ENCODE results near the gene TBK1. TPM values are rescaled to one million over a fixed set of nuclear protein-coding genes. Genes with fewer than 3 reads are reported as not detected.

Gene TBK1
- total and polyA plus RNA-seq, 10 donors = 13.9 to 55.2 (median 34.9) TPM

DNA sequence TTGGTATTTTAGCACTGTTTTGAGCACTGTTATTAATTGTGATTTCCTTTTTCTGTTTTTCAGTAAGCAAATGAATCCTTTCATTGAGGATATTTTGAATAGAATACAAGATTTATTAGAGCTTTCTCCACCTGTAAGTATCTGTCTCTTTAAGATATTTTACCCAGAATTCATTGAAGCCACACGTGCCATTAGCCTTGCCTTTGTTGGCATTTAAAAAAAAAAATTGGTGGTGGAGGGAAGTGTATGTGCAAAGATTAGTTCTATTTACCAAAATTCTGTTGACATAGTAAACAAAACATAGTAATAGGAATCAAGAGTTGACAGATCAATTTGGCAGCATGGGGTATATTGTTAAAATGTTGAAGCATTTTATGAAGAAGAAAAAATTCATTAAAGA, 23.9 kb upstream of the TBK1 start:
- no peak for DNase-seq
- no peak for TF ChIP-seq CTCF (IDR thresholded peaks at IDR 0.05 in 8 of 11, conservative IDR thresholded peaks at IDR 0.05 in 3 of 11)
- TF ChIP-seq POLR2AphosphoS5 (IDR thresholded peaks at IDR 0.05) = no peak
- WGBS, 5 donors = 33 to 59% (median 44%) methylated on average over 1 of the region's 1 CpG
- no peaks in the 10 kb centered on the region for H3K9me3 ChIP-seq
- no peak overlapping the region for H3K27ac ChIP-seq
- H3K27me3 ChIP-seq (replicated peaks in 1 of 7) = no peaks in the 10 kb centered on the region
- no peaks in the 10 kb centered on the region for H3K4me1 ChIP-seq
- H3K4me3 ChIP-seq = no peak overlapping the region
- H3K36me3 ChIP-seq = peaks cover 2 to 100% (median 94%) of the 10 kb centered on the region in 6 donors
- intact Hi-C loops (cut with DNase I; ENCODE audit: low total_unique reads) = no loop called here

DNA sequence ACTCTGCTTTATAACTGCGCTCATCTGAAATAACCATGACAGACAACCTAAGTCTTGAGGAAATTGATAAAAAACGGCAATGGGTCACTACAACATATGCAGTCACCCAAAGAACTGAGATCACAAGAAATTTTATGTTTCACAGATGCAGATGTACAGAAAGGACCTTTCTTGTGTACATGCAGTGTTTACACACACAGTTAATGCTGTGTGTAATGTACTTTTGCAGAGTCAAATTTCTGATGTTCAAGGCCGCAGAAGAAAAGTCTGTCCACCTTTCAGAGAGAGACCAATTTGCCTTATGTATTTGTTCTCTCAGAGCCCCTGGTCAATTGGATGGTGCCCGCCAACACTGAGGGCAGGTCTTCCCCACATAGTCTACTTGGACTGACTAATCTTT, 23.0 kb upstream of the TBK1 start:
- H3K36me3 ChIP-seq = peaks cover 1 to 100% (median 94%) of the 10 kb centered on the region in 6 donors
- DNase-seq = no peak
- H3K9me3 ChIP-seq = no peaks in the 10 kb centered on the region
- no peak for TF ChIP-seq POLR2A (IDR thresholded peaks at IDR 0.05)
- no peak for TF ChIP-seq POLR2AphosphoS5 (IDR thresholded peaks at IDR 0.05)
- TF ChIP-seq CTCF (IDR thresholded peaks at IDR 0.05 in 8 of 11, conservative IDR thresholded peaks at IDR 0.05 in 3 of 11) = no peak
- 91 to 97% (median 95%) methylated on average over 4 of the region's 4 CpGs for whole genome bisulfite sequencing, 5 donors
- no peak overlapping the region for H3K27ac ChIP-seq
- H3K4me1 ChIP-seq = no peaks in the 10 kb centered on the region
- intact Hi-C loops (cut with DNase I; ENCODE audit: low total_unique reads) = no loop called here
- no peaks in the 10 kb centered on the region for H3K27me3 ChIP-seq (replicated peaks in 1 of 7)
- H3K4me3 ChIP-seq = no peak overlapping the region

GRCh38 chr12:64430886-64431285, 21.0 kb upstream of the TBK1 start:
- H3K4me3 ChIP-seq = no peak overlapping the region
- no peak overlapping the region for H3K27ac ChIP-seq
- peaks cover 0 to 100% (median 91%) of the 10 kb centered on the region in 6 donors for H3K36me3 ChIP-seq
- no peak for DNase-seq
- no peaks in the 10 kb centered on the region for H3K27me3 ChIP-seq (replicated peaks in 1 of 7)
- no peaks in the 10 kb centered on the region for H3K4me1 ChIP-seq
- H3K9me3 ChIP-seq = no peaks in the 10 kb centered on the region
- WGBS, 5 donors = 75 to 90% (median 83%) methylated on average over 2 of the region's 2 CpGs
- intact Hi-C loops (cut with DNase I; ENCODE audit: low total_unique reads) = no loop called here
- TF ChIP-seq CTCF (IDR thresholded peaks at IDR 0.05 in 8 of 11, conservative IDR thresholded peaks at IDR 0.05 in 3 of 11) (no peak), POLR2AphosphoS5 (IDR thresholded peaks at IDR 0.05) (no peak), POLR2A (IDR thresholded peaks at IDR 0.05) (no peak)

GRCh38 chr12:64431791-64432190, 20.1 kb upstream of the TBK1 start:
- H3K27ac ChIP-seq = no peak overlapping the region
- H3K27me3 ChIP-seq (replicated peaks in 1 of 7) = no peaks in the 10 kb centered on the region
- H3K36me3 ChIP-seq = peaks cover 0 to 100% (median 91%) of the 10 kb centered on the region in 6 donors
- intact Hi-C loops (cut with DNase I; ENCODE audit: low total_unique reads) = no loop called here
- TF ChIP-seq POLR2AphosphoS5 (IDR thresholded peaks at IDR 0.05) = no peak
- TF ChIP-seq POLR2A (IDR thresholded peaks at IDR 0.05) = no peak
- TF ChIP-seq CTCF (IDR thresholded peaks at IDR 0.05 in 8 of 11, conservative IDR thresholded peaks at IDR 0.05 in 3 of 11) = no peak
- no peak for DNase-seq
- no peaks in the 10 kb centered on the region for H3K4me1 ChIP-seq
- no peak overlapping the region for H3K4me3 ChIP-seq
- no peaks in the 10 kb centered on the region for H3K9me3 ChIP-seq
- 94 to 99% (median 96%) methylated on average over 4 of the region's 4 CpGs for WGBS, 5 donors

All from spleen (tissue), 11 donors.